Adipose tissue (tissue), 3 donors: ENCODE results near the gene BIVM. TPM values are rescaled to one million over a fixed set of nuclear protein-coding genes. Genes with fewer than 3 reads are reported as not detected.

Experiments used
- H3K27ac ChIP-seq: one replicate; pipeline ENCODE4 v1.5.1; 2013; ENCODE audit warnings: low read depth, low read length
- WGBS, 3 donors: extraction: QIAGEN DNeasy Blood & Tissue Kit; methylation state at CpG; one replicate each; pipeline ENCODE4 v1.1.7; 2013; 5-methylcytosine and 5-hydroxymethylcytosine counted together
- polyA plus RNA-seq, 3 donors: library from polyadenylated mRNA; stranded (reverse); fragments of 200-250 nt; gene quantifications; one replicate each; pipeline ENCODE4 v1.2.3, GENCODE V29; 2013
- donor health status: healthy with polysubstance abuse.
- donor health status: Bipolar disorder and iron deficiency.
- donor health status: healthy.

BIVM gene, protein sequence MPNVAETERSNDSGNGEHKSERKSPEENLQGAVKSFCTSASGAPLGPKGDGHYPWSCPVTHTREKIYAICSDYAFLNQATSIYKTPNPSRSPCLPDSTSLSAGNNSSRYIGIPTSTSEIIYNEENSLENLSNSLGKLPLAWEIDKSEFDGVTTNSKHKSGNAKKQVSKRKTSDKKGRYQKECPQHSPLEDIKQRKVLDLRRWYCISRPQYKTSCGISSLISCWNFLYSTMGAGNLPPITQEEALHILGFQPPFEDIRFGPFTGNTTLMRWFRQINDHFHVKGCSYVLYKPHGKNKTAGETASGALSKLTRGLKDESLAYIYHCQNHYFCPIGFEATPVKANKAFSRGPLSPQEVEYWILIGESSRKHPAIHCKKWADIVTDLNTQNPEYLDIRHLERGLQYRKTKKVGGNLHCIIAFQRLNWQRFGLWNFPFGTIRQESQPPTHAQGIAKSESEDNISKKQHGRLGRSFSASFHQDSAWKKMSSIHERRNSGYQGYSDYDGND
- polyA plus RNA-seq: 10 to 100 TPM in 1 of 3 donors, 1 to 10 TPM in 2; 6.3 to 13.8 (median 6.7) TPM

GRCh38 chr13:102798581-102799425, at the start of gene BIVM, which contains the start of gene POGLUT2:
Gene BIVM (plus strand): TSS chr13:102799119. CDS start chr13:102807268, 8,149 bp downstream.
Gene POGLUT2 (minus strand): TSS chr13:102798976. CDS start chr13:102798670, 306 bp downstream.
- 0 to 1% (median 0%) methylated on average over 72 of the region's 72 CpGs for WGBS, 3 donors
- H3K27ac ChIP-seq: no peak within 1 kb of the TSS

GRCh38 chr13:102751886-102752285, 47.0 kb upstream of the BIVM start:
- WGBS, 3 donors: 79 to 87% (median 85%) methylated on average over 3 of the region's 3 CpGs
- H3K27ac ChIP-seq: no peak overlapping the region

DNA sequence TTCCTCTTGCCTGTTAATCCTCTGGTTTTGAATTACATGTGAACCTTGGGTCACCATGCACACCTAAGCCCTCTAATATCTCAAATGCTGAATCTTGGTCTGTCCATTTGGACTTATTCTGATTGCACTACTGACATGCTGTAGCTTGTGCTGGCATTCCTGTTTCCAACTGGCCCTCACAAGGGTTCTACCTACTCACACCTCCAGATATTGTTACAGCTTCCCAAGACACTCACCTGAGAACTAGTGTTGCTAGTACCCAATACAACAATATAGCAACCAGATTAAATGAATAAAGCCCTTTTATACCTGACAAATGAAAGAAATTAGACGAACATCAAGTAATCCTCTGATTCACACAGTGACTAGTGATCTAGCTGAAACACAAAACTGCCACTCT, 41.9 kb upstream of the BIVM start:
- WGBS, 3 donors: 81 to 86% (median 85%) methylated on average over 1 of the region's 1 CpG
- no peak overlapping the region for H3K27ac ChIP-seq

- no peak overlapping the region for H3K27ac ChIP-seq
- 69 to 86% (median 84%) methylated on average over 2 of the region's 2 CpGs for WGBS, 3 donors
Observed at GRCh38 chr13:102758842-102759241, 40.1 kb upstream of the BIVM start.

GRCh38 chr13:102761071-102761470, 37.8 kb upstream of the BIVM start:
- H3K27ac ChIP-seq: no peak overlapping the region
- WGBS, 3 donors: 86 to 97% (median 86%) methylated on average over 1 of the region's 1 CpG

- H3K27ac ChIP-seq: no peak overlapping the region
- 84 to 90% (median 88%) methylated on average over 1 of the region's 1 CpG for WGBS, 3 donors
Observed at GRCh38 chr13:102763741-102764140, 35.2 kb upstream of the BIVM start.

- WGBS, 3 donors: 42 to 82% (median 50%) methylated on average over 2 of the region's 2 CpGs
- no peak overlapping the region for H3K27ac ChIP-seq
Observed at GRCh38 chr13:102768909-102769308, 30.0 kb upstream of the BIVM start.

DNA sequence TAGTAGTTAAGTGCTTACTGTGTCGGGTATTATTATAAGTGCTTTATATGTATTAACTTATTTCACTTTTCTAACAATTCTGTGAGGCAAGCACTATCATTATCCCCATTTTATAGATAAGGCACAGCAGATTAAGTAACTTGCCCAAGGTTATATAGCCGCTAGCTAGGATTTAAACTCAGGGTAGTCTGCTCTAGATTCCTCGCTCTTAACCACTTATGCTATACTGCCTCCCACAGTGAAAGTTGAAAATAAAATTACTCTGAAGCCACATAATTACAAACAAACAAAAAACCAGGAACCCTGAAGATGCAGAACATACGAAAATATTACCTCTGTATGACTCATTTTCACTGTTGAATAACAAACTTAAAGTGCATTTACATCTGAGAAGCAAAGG, 29.2 kb upstream of the BIVM start:
- WGBS, 3 donors: 66 to 78% (median 78%) methylated on average over 4 of the region's 4 CpGs
- no peak overlapping the region for H3K27ac ChIP-seq

DNA sequence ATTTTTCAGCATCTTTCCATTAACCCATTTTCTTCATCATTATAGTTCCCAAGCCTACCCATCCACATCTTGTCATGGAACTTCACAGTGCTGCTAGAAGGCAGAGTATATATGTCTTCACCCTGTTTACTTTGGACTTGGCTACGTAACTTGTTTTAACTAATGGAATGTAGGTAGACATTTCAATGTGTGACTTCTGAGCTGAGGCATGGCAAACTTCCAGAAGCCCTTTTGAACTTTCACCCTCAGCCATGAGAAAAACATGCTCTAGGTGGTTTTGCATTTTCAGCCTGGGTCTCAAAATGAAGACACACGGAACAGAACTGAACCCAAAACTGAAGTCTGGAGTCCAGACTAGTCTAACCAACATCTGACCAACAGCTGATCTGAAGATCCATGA, 28.5 kb upstream of the BIVM start:
- no peak overlapping the region for H3K27ac ChIP-seq
- 68 to 93% (median 93%) methylated on average over 2 of the region's 2 CpGs for WGBS, 3 donors

- WGBS, 3 donors: 80 to 93% (median 81%) methylated on average over 6 of the region's 6 CpGs
- no peak overlapping the region for H3K27ac ChIP-seq
Observed at GRCh38 chr13:102771298-102772041, 27.4 kb upstream of the BIVM start.

DNA sequence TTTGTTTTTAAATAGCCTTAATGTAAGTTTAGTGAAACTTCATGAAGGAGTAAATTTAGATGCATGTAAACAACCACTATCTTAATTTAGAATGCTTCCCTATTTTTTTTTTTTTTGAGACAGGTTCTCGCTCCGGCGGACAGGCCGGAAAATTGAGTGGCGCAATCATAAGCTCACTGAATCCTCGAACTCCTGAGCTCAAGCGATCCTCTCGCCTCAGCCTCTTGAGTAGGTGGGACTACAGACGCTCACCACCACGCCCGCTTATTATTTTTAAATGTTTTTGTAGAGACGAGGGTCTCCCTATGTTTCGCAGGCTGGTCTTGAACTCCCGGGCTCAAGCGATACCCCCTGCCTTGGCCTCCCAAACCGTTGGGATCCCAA, 26.9 kb upstream of the BIVM start:
- H3K27ac ChIP-seq: no peak overlapping the region
- WGBS, 3 donors: 81 to 95% (median 83%) methylated on average over 16 of the region's 16 CpGs

DNA sequence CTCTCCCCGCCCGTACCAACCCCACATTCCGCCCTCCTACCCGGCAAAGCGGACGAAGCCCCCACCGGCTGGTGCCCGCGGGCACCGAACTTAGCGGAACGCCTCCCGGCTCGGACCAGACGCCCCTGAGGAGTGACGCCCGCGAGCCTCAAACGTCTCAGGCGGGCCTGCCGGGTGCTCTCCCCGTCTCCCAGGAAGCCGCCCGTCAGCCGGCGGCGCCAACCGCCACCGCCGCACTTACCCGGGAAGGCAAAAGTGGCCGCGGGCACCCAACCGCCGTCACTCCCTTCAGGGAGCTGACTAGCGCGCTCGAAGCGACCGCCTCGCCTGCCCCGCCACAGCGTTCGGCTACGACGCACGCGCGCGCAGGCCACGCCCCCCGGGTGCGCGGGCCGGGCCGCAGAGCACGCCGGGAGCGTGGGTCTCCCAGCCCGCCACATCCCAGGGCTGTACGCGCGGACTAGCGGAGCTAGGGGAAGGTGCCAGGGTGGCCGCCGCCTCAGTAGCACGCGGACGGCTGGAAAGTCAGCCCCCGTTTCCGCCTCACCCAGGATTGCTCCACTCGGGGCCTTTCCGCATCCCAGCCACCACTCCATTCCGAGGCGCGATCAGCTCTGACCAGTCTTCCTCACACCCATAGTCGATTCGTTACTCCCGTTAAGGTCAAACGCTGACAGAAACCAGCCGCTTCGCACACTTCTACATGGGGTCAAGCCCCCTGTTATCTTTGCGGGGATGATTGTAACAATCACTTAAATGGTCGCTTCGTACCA, 25.3 kb upstream of the BIVM start, which contains the start of gene TEX30:
Gene TEX30, minus strand, starts transcription at position 346 of the 773 bp plus-strand sequence. CDS start 3,760 bp downstream, outside the sequence.
- no peak within 1 kb of the TSS for H3K27ac ChIP-seq
- 1 to 2% (median 2%) methylated on average over 48 to 85 of the region's 85 CpGs for WGBS, 3 donors

DNA sequence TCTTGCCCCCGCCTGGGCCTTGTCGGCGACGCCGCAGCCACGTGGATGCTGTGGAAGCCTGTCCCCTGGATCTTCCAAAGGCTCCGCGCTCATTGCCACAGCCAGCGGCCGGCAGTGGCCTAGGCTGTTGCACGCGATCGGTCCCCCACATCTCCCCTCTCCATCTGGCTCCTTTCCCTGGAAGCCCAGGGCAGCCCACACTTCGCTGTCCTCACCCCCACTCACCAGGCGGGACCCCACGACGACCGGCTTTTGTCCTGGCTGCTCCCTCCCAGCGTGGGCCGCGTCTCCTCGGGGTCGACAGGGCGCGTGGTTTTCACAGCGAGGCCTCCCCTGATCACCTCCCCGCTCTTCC, 24.7 kb upstream of the BIVM start:
- whole genome bisulfite sequencing, 3 donors: 66 to 69% (median 68%) methylated on average over 27 of the region's 27 CpGs
- no peak overlapping the region for H3K27ac ChIP-seq

DNA sequence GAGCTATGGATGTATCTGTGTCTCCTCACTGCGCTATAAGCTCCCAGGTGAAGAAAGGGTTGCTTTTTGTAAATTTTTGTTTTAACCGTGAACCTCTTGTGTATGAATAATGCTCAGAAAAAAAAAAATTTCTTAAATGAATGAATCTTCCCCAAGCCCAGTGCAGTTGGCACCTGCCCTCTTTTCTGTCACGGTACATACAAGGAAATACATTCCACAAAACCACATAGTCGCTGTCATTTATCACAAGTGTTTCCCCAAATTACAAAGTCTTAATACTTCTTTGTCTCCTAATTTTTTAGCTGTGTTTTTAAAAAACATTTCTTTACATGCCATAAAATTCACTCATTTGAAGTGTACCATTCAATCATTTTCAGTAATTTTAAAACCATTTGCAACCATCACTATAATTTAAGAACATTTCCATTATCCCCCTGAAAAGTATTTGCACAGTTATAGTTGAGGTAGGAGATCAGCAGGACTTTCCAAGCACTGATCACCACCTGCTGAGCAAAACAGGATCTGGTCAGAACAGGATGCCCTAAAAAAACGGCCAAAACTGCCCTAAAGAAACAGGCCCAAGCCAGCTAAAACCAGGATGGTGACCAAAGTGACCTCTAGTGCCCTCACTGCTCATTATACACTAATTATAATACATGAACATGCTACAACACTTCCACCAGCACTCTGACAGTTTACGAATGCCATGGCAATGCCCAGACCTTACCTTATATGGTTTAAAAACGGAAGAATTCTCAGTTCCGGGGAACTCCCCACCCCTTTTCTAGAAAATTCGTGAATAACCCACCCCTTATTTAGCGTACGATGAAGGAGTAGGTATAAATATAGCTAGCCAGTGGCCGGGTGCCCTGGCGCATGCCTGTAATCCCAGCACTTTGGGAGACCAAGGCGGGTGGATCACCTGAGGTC, 24.1 kb upstream of the BIVM start:
- H3K27ac ChIP-seq: no peak overlapping the region
- WGBS, 3 donors: 81 to 86% (median 83%) methylated on average over 14 of the region's 14 CpGs

- 85 to 88% (median 85%) methylated on average over 2 of the region's 2 CpGs for WGBS, 3 donors
- H3K27ac ChIP-seq: no peak overlapping the region
Observed at GRCh38 chr13:102776271-102776670, 22.6 kb upstream of the BIVM start.

GRCh38 chr13:102777736-102778135, 21.2 kb upstream of the BIVM start:
- 78 to 89% (median 87%) methylated on average over 3 of the region's 3 CpGs for WGBS, 3 donors
- H3K27ac ChIP-seq: no peak overlapping the region
